Measurements from ENCODE around the gene CEACAM19. TPM values are rescaled to one million over a fixed set of nuclear protein-coding genes. Genes with fewer than 3 reads are reported as not detected.

CEACAM19 gene
- total and polyA plus RNA-seq, 9 of the 15 experiments (the other 6 are each of a cell fraction or from before 2014, with no cell fraction given) = 0.15 to 0.30 (median 0.23) TPM; not detected in 5

GRCh38 chr19:44681992-44682790 is 10.9 kb downstream of the CEACAM19 start:
- BruUV-seq (replicated peaks) = no TSS peak
- intact Hi-C loops (cut with micrococcal nuclease) = loop anchor here (10.0 kb wide), 1 partner anchor 107 kb away; no protein-coding TSS in a partner anchor
- 41% methylated on average over 10 of the region's 15 CpGs for WGBS (ENCODE audit: insufficient coverage, low coverage, missing lambda C conversion rate)

More at GRCh38 chr19:44681992-44682790, 10.9 kb downstream of the CEACAM19 start:
- Histone ChIP-seq H3K4me3 (no peak overlapping the region), H3K9me1 (ENCODE audit: control insufficient read depth, insufficient read depth, low read length) (no peaks in the 10 kb centered on the region), H3K27ac (ENCODE audit: extremely low read depth, low read depth, low read length) (no peak overlapping the region), H2AFZ (ENCODE audit: low read depth, low read length) (no peak overlapping the region), H3K9ac (ENCODE audit: insufficient read depth in 1 of 2, low read depth in 2 of 2, low read length in 2 of 2) (no peak overlapping the region), H4K20me1 (replicated peaks; ENCODE audit: control insufficient read depth, insufficient read depth, low read length) (no peaks in the 10 kb centered on the region), H3K9me3 (replicated peaks; ENCODE audit: control insufficient read depth, insufficient read depth, low read depth, low read length) (no peaks in the 10 kb centered on the region), H3K79me2 (ENCODE audit: control insufficient read depth, insufficient read depth, low read length) (no peaks in the 10 kb centered on the region), H3K4me1 (replicated peaks in 1 of 2; ENCODE audit: control insufficient read depth in 2 of 2, insufficient read depth in 2 of 2, low read length in 2 of 2) (peaks cover 10 to 13% of the 10 kb centered on the region in 2 experiments), H3K36me3 (ENCODE audit: control insufficient read depth, insufficient read depth, low read length) (no peaks in the 10 kb centered on the region), H3K4me2 (ENCODE audit: insufficient read depth, low read length) (no peak overlapping the region), H3K27me3 (ENCODE audit: control insufficient read depth in 2 of 2, insufficient read depth in 2 of 2, low read length in 2 of 2) (no peaks in the 10 kb centered on the region)
- CTCF ChIA-PET (ENCODE audit: low intra/inter-chr PET ratio) = no interaction called here
- TF ChIP-seq FUS (optimal IDR thresholded peaks at IDR 0.05; ENCODE audit: low read depth, low read length) (no peak), NCOR1 (IDR thresholded peaks at IDR 0.05) (no peak), E2F1 (CRISPR knock-in tag; IDR thresholded peaks at IDR 0.05) (no peak), CHD7 (IDR thresholded peaks at IDR 0.05; ENCODE audit: low read depth, low read length) (no peak), CEBPG (CRISPR knock-in tag; IDR thresholded peaks at IDR 0.05) (peak; percentile 49; the same call in 1 of the 2 replicates), CEBPG (tag; conservative IDR thresholded peaks at IDR 0.05 in 1 of 2, IDR thresholded peaks at IDR 0.05 in 1 of 2) (peak in 1 of 2 experiments; percentile 37; a peak in 2 of 4 replicates), CEBPB (tag; IDR thresholded peaks at IDR 0.05) (peak; percentile 88), ZNF263 (CRISPR knock-in tag; IDR thresholded peaks at IDR 0.05; ENCODE audit: borderline replicate concordance) (no peak)
- in situ Hi-C loops (cut with MboI) = no loop called here
- FAIRE-seq = no peak
- POLR2A ChIA-PET = interaction anchor here (0.6 kb wide), 2 partner anchors 22 to 105 kb away, joined by 3 read pairs; no protein-coding TSS in a partner anchor
- no peak for DNase-seq (ENCODE audit: extremely low read depth in 1 of 4, low spot score in 3 of 4)
- no peak for ATAC-seq
